AG20443 (cell line): ENCODE results near the gene PGAM2.
"Not testable (repeated sequence)": the region's sequence is repeated elsewhere in the genome, so short reads cannot be mapped to it uniquely, and the experiment has no call there.

Experiments
- DNase-seq: peaks from one replicate; pipeline ENCODE4 v3.0.0; 2012; ENCODE audit warnings: low spot score, mixed read lengths

PGAM2 gene

DNA sequence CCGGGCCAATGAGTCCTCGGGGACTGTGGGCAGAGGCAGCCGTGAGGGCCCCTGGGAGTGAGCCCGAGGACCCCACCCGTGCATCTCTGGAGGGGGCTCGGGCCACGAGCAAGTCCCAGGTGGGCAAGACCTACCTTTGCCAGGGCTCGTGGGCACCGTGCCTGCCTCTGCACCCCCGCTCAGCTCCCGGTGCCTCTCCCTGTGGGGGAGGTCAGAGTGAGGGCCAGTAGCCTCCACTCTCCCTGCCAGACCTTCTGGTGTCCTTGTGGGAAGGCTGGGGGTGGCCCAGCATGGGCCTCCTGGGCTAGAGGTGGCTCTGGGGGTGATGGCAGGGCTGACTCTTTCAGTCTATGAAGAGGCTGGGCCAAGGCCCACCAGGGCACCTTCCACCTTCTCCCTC, 35.9 kb downstream of the PGAM2 start:
- not testable (repeated sequence) for DNase-seq

DNA sequence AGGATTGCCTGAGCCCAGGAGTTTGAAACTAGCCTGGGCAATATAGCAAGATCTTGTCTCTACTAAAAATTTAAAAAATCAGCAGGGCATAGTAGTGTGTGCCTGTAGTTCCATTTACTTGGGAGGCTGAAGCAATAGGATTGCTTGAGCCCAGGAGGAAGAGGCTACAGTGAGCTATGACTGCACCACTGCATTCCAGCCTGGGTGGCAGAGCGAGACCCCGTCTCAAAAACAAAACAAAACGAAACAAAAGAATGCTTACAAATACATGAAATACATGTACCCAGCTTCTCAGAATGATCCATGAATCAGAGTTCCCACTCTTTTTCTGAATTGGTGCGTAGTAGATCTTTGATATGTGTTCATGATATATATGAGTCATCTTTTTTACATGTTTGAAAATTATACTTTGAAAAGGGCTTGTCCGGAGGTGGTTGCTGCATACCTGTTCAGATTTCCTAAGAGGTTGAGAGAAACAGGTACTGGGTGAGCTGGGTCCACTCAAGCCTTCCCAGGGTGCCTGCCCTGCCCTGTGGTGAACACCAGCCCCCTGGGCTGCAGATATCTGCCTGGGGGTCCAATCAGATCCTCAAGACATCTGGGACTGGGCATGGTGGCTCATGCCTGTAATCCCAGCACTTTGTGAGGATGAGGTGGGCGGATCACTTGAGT, 42.4 kb downstream of the PGAM2 start:
- not testable (repeated sequence) for DNase-seq

DNA sequence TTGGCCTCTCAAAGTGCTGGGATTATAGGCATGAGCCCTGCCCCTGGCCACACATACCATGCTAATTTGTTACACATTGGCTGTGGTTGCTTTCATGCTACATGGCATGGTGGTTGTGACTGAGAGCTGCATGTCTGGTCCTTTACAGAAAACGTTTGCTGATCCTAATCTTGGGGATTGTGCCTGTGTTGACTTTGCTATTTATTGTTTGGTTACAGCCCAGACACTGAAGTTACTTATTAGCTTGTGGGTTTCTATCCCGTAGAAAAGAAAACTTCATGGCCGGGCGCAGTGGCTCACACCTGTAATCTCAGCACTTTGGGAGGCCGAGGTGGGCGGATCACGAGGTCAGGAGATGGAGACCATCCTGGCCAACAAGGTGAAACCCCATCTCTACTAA, 43.3 kb downstream of the PGAM2 start:
- DNase-seq = not testable (repeated sequence)

- not testable (repeated sequence) for DNase-seq
Measured at GRCh38 chr7:44019825-44020224, 45.5 kb downstream of the PGAM2 start.

- peak; percentile 99 for DNase-seq
Measured at GRCh38 chr7:44018857-44019807, 46.2 kb downstream of the PGAM2 start.

DNA sequence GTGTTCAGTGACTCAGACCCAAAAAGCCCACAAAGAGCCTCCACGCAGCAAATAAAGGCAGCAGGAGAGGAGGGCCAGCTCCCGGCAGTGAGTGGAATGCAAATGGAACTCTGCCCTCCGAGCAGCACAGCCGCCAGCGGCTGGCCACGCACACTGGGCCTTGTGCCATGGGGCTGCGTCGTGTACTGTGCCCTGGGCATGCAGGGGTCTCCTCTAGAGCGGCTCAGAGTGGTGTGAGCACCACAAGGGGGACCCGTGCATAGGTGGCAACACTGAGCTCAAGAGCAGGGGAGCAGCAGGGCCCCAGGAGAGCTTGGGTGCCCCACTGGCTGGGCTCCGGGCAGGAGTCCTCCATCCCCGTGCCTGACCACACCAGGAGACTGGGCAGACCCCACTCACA, 50.3 kb downstream of the PGAM2 start:
- not testable (repeated sequence) for DNase-seq
